22Rv1 (cell line): ENCODE results near the gene CORO2B.

Source experiments
- ZFX ChIP-seq: fragments of 450-650 bp; IDR thresholded peaks from 2 replicates; pipeline ENCODE4 v1.6.1; 2017; ENCODE audit warnings: antibody characterized with exemption, borderline replicate concordance
- TF ChIP-seq, protein P1 (sequence below): fragments of 450-650 bp; IDR thresholded peaks from 2 replicates; pipeline ENCODE4 v1.5.1; 2017; ENCODE audit warnings: mild to moderate bottlenecking

DNA sequence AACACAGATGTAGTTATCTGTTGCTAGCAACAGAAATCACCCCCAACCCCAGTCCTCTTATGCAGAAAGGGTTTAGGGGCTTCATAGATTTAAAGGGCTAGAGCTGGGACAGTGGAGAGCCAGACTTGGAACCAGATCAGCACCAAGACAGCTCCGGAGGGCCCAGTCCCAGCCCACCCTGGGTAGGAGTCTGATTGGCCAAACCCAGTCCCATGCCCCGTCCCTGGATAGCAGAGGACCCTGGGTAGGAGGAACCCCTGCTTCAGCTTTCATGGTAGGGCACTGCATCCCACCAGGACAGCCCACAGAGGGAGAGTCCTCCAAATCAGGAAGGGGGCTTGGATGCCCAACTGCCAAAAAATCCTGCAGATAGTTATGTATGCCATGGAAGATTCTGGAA, 103.0 kb downstream of the CORO2B start:
- TF ChIP-seq, protein P1, sequence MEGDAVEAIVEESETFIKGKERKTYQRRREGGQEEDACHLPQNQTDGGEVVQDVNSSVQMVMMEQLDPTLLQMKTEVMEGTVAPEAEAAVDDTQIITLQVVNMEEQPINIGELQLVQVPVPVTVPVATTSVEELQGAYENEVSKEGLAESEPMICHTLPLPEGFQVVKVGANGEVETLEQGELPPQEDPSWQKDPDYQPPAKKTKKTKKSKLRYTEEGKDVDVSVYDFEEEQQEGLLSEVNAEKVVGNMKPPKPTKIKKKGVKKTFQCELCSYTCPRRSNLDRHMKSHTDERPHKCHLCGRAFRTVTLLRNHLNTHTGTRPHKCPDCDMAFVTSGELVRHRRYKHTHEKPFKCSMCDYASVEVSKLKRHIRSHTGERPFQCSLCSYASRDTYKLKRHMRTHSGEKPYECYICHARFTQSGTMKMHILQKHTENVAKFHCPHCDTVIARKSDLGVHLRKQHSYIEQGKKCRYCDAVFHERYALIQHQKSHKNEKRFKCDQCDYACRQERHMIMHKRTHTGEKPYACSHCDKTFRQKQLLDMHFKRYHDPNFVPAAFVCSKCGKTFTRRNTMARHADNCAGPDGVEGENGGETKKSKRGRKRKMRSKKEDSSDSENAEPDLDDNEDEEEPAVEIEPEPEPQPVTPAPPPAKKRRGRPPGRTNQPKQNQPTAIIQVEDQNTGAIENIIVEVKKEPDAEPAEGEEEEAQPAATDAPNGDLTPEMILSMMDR, result no peak
- TF ChIP-seq ZFX, result no peak
